ENCODE data around the gene LRG1. TPM values are rescaled to one million over a fixed set of nuclear protein-coding genes. Genes with fewer than 3 reads are reported as not detected.

LRG1 gene
- total RNA-seq, 4 donors from 2014 or later = 0.56 to 2.7 (median 2.0) TPM; not detected in 1

- Histone ChIP-seq H3K4me3 (replicated peaks in 1 of 3) (no peak overlapping the region), H3K9me3 (no peaks in the 10 kb centered on the region), H3K36me3 (peaks cover 22% of the 10 kb centered on the region in 2 donors), H3K27ac (no peak overlapping the region), H3K4me1 (no peaks in the 10 kb centered on the region), H3K27me3 (no peaks in the 10 kb centered on the region)
- no peak for DNase-seq
- 83 to 88% methylated on average over 7 to 15 of the region's 15 CpGs for WGBS, 2 donors
- no peak for TF ChIP-seq CTCF (IDR thresholded peaks at IDR 0.05)
- TF ChIP-seq POLR2A (IDR thresholded peaks at IDR 0.05) = no peak
- intact Hi-C loops (cut with DNase I) = no loop called here
Observed at GRCh38 chr19:4504891-4505569, 34.8 kb downstream of the LRG1 start.

- Histone ChIP-seq H3K27ac (no peak overlapping the region), H3K4me3 (replicated peaks in 1 of 3) (no peak overlapping the region), H3K4me1 (no peaks in the 10 kb centered on the region), H3K36me3 (peaks cover 29% of the 10 kb centered on the region in 2 donors), H3K27me3 (no peaks in the 10 kb centered on the region), H3K9me3 (no peaks in the 10 kb centered on the region)
- intact Hi-C loops (cut with DNase I) = no loop called here
- TF ChIP-seq CTCF (IDR thresholded peaks at IDR 0.05) = no peak
- no peak for DNase-seq
- 86 to 90% methylated on average over 2 to 9 of the region's 23 CpGs for WGBS, 2 donors
Observed at GRCh38 chr19:4504297-4504701, 35.5 kb downstream of the LRG1 start.

GRCh38 chr19:4503825-4504170 is 36.0 kb downstream of the LRG1 start:
- no peak for DNase-seq
- intact Hi-C loops (cut with DNase I) = no loop called here
- no peaks in the 10 kb centered on the region for H3K4me1 ChIP-seq
- TF ChIP-seq POLR2A (IDR thresholded peaks at IDR 0.05) (no peak), CTCF (IDR thresholded peaks at IDR 0.05) (no peak)
- H3K27ac ChIP-seq = no peak overlapping the region
- no peak overlapping the region for H3K4me3 ChIP-seq (replicated peaks in 1 of 3)
- H3K9me3 ChIP-seq = no peaks in the 10 kb centered on the region
- WGBS, 2 donors = 90 to 95% methylated on average over 9 to 10 of the region's 10 CpGs
- no peaks in the 10 kb centered on the region for H3K27me3 ChIP-seq
- H3K36me3 ChIP-seq = peaks cover 32% of the 10 kb centered on the region in 2 donors

- H3K27ac ChIP-seq = no peak overlapping the region
- H3K4me3 ChIP-seq (replicated peaks in 1 of 3) = no peak overlapping the region
- no peak for DNase-seq
- no peaks in the 10 kb centered on the region for H3K9me3 ChIP-seq
- intact Hi-C loops (cut with DNase I) = no loop called here
- H3K36me3 ChIP-seq = peaks cover 37% of the 10 kb centered on the region in 2 donors
- no peaks in the 10 kb centered on the region for H3K27me3 ChIP-seq
- no peak for TF ChIP-seq CTCF (IDR thresholded peaks at IDR 0.05)
- TF ChIP-seq POLR2A (IDR thresholded peaks at IDR 0.05) = no peak
- 80 to 92% methylated on average over 1 to 15 of the region's 25 CpGs for WGBS, 2 donors
- H3K4me1 ChIP-seq = no peaks in the 10 kb centered on the region
Observed at GRCh38 chr19:4503132-4503824, 36.6 kb downstream of the LRG1 start.
